ENCODE measurements around the gene SAMSN1. TPM values are rescaled to one million over a fixed set of nuclear protein-coding genes. Genes with fewer than 3 reads are reported as not detected.

The SAMSN1 gene
- total and polyA plus RNA-seq, 9 of the 15 experiments (the other 6 are each of a cell fraction or from before 2014, with no cell fraction given) = 101 to 223 (median 159) TPM

DNA sequence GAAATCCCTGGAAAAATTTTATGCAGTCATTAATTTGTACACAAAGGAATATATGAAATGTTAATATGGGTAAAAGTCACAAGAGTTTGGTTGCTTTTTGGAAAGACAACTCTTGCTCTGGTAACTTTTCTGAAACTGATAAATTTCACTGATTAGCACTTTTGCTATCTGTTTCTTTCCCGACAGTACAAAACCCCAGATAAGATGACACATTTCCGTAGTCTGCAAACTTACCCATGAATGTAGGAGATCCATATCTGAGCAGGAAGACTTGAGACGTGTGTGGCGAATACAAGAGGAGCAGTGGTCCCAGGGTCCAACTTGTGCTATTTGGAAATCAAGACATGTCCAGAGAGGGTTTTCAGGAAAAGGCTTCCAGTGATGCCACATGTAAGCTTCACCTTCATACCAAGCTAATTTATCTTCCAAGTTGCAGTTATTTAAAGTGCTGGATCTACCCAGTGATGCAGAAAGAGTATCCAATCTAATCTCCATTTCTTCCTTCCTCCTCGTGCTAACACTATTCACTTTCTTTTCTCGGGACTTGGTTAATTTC, 35.9 kb upstream of the SAMSN1 start (continued):
- TF ChIP-seq HDAC6 (IDR thresholded peaks at IDR 0.05; ENCODE audit: low read depth, low read length) (no peak), MTA2 (IDR thresholded peaks at IDR 0.05; ENCODE audit: low read depth) (peak; percentile 48; the same call in 1 of the 2 replicates), HDAC3 (IDR thresholded peaks at IDR 0.05; ENCODE audit: borderline replicate concordance, partially characterized antibody) (peak; percentile 72)
- TF ChIP-seq, protein P1, sequence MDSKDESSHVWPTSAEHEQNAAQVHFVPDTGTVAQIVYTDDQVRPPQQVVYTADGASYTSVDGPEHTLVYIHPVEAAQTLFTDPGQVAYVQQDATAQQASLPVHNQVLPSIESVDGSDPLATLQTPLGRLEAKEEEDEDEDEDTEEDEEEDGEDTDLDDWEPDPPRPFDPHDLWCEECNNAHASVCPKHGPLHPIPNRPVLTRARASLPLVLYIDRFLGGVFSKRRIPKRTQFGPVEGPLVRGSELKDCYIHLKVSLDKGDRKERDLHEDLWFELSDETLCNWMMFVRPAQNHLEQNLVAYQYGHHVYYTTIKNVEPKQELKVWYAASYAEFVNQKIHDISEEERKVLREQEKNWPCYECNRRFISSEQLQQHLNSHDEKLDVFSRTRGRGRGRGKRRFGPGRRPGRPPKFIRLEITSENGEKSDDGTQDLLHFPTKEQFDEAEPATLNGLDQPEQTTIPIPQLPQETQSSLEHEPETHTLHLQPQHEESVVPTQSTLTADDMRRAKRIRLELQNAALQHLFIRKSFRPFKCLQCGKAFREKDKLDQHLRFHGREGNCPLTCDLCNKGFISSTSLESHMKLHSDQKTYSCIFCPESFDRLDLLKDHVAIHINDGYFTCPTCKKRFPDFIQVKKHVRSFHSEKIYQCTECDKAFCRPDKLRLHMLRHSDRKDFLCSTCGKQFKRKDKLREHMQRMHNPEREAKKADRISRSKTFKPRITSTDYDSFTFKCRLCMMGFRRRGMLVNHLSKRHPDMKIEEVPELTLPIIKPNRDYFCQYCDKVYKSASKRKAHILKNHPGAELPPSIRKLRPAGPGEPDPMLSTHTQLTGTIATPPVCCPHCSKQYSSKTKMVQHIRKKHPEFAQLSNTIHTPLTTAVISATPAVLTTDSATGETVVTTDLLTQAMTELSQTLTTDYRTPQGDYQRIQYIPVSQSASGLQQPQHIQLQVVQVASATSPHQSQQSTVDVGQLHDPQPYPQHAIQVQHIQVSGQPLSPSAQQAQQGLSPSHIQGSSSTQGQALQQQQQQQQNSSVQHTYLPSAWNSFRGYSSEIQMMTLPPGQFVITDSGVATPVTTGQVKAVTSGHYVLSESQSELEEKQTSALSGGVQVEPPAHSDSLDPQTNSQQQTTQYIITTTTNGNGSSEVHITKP (IDR thresholded peaks at IDR 0.05; ENCODE audit: partially characterized antibody) = no peak

DNA sequence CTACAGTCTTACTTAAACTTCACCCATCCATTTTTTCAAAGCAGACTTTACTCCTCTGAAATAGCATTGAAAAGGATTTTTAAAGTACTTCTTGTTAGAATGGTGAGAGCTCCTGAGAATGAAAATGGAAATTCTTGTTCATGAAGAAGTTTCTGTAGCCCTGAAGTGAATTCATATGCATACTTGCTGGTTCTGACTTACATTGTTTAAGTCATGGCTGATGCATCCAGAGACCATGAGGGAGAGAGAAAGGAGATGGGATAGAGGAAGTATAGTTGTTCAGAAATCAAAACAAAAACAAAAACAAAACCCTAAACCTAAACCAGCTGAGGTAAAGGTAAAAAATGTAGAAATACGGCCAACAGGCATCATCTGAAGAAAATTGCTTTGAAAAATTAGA, 27.1 kb upstream of the SAMSN1 start:
- WGBS (ENCODE audit: insufficient coverage, low coverage, missing lambda C conversion rate) = 86% methylated on average over 1 of the region's 1 CpG
- no peaks in the 10 kb centered on the region for H3K79me2 ChIP-seq (ENCODE audit: control insufficient read depth, insufficient read depth, low read length)
- no peak overlapping the region for H3K27ac ChIP-seq (ENCODE audit: extremely low read depth, low read depth, low read length)
- DNase-seq (ENCODE audit: extremely low read depth in 1 of 4, low spot score in 3 of 4) = no peak
- H3K36me3 ChIP-seq (ENCODE audit: control insufficient read depth, insufficient read depth, low read length) = no peaks in the 10 kb centered on the region
- no peak overlapping the region for H3K4me3 ChIP-seq
- H3K4me2 ChIP-seq (ENCODE audit: insufficient read depth, low read length) = no peak overlapping the region
- H3K9ac ChIP-seq (ENCODE audit: insufficient read depth in 1 of 2, low read depth in 2 of 2, low read length in 2 of 2) = no peak overlapping the region
- no peak for TF ChIP-seq HDAC3 (IDR thresholded peaks at IDR 0.05; ENCODE audit: borderline replicate concordance, partially characterized antibody)
- TF ChIP-seq ZNF589 (CRISPR knock-in tag; IDR thresholded peaks at IDR 0.05; ENCODE audit: low read depth) = no peak
- TF ChIP-seq E2F3 (CRISPR knock-in tag; IDR thresholded peaks at IDR 0.05) = no peak
- no peak for TF ChIP-seq SOX6 (IDR thresholded peaks at IDR 0.05)
- TF ChIP-seq, protein P2, sequence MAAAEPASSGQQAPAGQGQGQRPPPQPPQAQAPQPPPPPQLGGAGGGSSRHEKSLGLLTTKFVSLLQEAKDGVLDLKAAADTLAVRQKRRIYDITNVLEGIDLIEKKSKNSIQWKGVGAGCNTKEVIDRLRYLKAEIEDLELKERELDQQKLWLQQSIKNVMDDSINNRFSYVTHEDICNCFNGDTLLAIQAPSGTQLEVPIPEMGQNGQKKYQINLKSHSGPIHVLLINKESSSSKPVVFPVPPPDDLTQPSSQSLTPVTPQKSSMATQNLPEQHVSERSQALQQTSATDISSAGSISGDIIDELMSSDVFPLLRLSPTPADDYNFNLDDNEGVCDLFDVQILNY (CRISPR knock-in tag; IDR thresholded peaks at IDR 0.05) = no peak
- no peak for TF ChIP-seq POLR2AphosphoS2 (IDR thresholded peaks at IDR 0.05; ENCODE audit: low read length)
- TF ChIP-seq EP400 (IDR thresholded peaks at IDR 0.05) = no peak
- TF ChIP-seq, protein P3, sequence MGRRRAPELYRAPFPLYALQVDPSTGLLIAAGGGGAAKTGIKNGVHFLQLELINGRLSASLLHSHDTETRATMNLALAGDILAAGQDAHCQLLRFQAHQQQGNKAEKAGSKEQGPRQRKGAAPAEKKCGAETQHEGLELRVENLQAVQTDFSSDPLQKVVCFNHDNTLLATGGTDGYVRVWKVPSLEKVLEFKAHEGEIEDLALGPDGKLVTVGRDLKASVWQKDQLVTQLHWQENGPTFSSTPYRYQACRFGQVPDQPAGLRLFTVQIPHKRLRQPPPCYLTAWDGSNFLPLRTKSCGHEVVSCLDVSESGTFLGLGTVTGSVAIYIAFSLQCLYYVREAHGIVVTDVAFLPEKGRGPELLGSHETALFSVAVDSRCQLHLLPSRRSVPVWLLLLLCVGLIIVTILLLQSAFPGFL (CRISPR knock-in tag; IDR thresholded peaks at IDR 0.05) = no peak
- TF ChIP-seq THRAP3 (IDR thresholded peaks at IDR 0.05; ENCODE audit: borderline replicate concordance) = no peak
- no peak for TF ChIP-seq SIN3A (IDR thresholded peaks at IDR 0.05; ENCODE audit: borderline replicate concordance in 2 of 2, control insufficient read depth in 1 of 2, low read depth in 2 of 2, low read length in 2 of 2)
- no peak for FAIRE-seq
- in situ Hi-C loops (cut with MboI) (no loop called here), intact Hi-C loops (cut with micrococcal nuclease) (no loop called here)
- H4K20me1 ChIP-seq (replicated peaks; ENCODE audit: control insufficient read depth, insufficient read depth, low read length) = no peaks in the 10 kb centered on the region
- H3K27me3 ChIP-seq (ENCODE audit: control insufficient read depth in 2 of 2, insufficient read depth in 2 of 2, low read length in 2 of 2) = no peaks in the 10 kb centered on the region
- H2AFZ ChIP-seq (ENCODE audit: low read depth, low read length) = peak overlapping the region; percentile 38; the same call in 1 of the 2 replicates
- peaks cover 0 to 11% of the 10 kb centered on the region in 2 experiments; a peak in 3 of 5 replicates for H3K4me1 ChIP-seq (replicated peaks in 1 of 2; ENCODE audit: control insufficient read depth in 2 of 2, insufficient read depth in 2 of 2, low read length in 2 of 2)
- ATAC-seq = no peak
- no peaks in the 10 kb centered on the region for H3K9me1 ChIP-seq (ENCODE audit: control insufficient read depth, insufficient read depth, low read length)
- H3K9me3 ChIP-seq (replicated peaks; ENCODE audit: control insufficient read depth, insufficient read depth, low read depth, low read length) = no peaks in the 10 kb centered on the region
- CTCF ChIA-PET (ENCODE audit: low intra/inter-chr PET ratio) = no interaction called here
- no TSS peak for BruUV-seq (replicated peaks)
- POLR2A ChIA-PET = interaction anchor here (0.5 to 1.6 kb wide), 4 partner anchors 8 to 171 kb away, joined by 3 to 7 read pairs (median 4); no protein-coding TSS in a partner anchor

Measured in K562 (cell line).